Uterus (tissue), 4 donors: ENCODE data around the gene PDE8A. TPM values are rescaled to one million over a fixed set of nuclear protein-coding genes. Genes with fewer than 3 reads are reported as not detected.

ENCODE experiments used
- DNase-seq, 2 donors: peaks; one replicate each; pipeline ENCODE4 v3.0.0-alpha.2; 2019 to 2020
- H3K27ac ChIP-seq, 2 donors: fragments of 200-600 bp; sonication (generic); 1 replicate in 1 of 2; 2 replicates in 1 of 2; pipeline ENCODE4 v1.5.1; 2016 to 2018
- H3K27me3 ChIP-seq, 2 donors: fragments of 200-600 bp; sonication (generic); one replicate each; pipeline ENCODE4 v1.5.1; 2018 to 2019; ENCODE audit warnings: control low read depth in 1 of 2
- H3K36me3 ChIP-seq, 2 donors: fragments of 200-600 bp; sonication (generic); one replicate each; pipeline ENCODE4 v1.5.1; 2019; ENCODE audit warnings: control low read depth in 1 of 2
- H3K4me1 ChIP-seq, 2 donors: fragments of 200-600 bp; sonication (generic); one replicate each; pipeline ENCODE4 v1.5.1; 2018 to 2019; ENCODE audit warnings: control low read depth in 1 of 2
- H3K4me3 ChIP-seq, 2 donors: fragments of 200-600 bp; sonication (generic); 1 replicate in 1 of 2; 2 replicates in 1 of 2; pipeline ENCODE4 v1.5.1; 2018 to 2019; ENCODE audit warnings: mild to moderate bottlenecking in 1 of 2
- H3K9me3 ChIP-seq, 2 donors: fragments of 200-600 bp; sonication (generic); one replicate each; pipeline ENCODE4 v1.5.1; 2019; ENCODE audit warnings: control low read depth in 1 of 2
- POLR2A ChIP-seq, 2 donors: fragments of 450-650 bp; IDR thresholded peaks; one replicate each; pipeline ENCODE4 v1.6.1; 2016; ENCODE audit warnings: antibody characterized with exemption in 2 of 2, mild to moderate bottlenecking in 1 of 2, moderate library complexity in 1 of 2
- intact Hi-C: fragments of 100-400 bp; cut with DNase I; formaldehyde crosslinking; loops from one replicate; pipeline ENCODE4 v1.15.1; 2023; ENCODE audit warnings: low total_unique reads
- total RNA-seq, 4 donors: library from RNA; depleted of rRNA in 3 of 4; stranded (reverse); fragments of >200 nt in 3 of 4; gene quantifications; one replicate each; pipeline versions ENCODE4 v1.1.0 to v1.2.4, GENCODE V29; 2014 to 2023
- TF ChIP-seq, protein P1 (sequence below), 4 experiments: fragments of 200-600 bp in 2 of 4; fragments of 450-650 bp in 2 of 4; sonication (generic) in 2 of 4; IDR thresholded peaks; one replicate each; pipeline ENCODE4 v1.5.1; 2016 to 2019; ENCODE audit warnings: antibody characterized with exemption in 4 of 4, mild to moderate bottlenecking in 2 of 4, moderate library complexity in 1 of 4
- donor health status: DM: yes; HTN: yes; CAD: no.

Gene PDE8A
- total RNA-seq, 4 donors from 2014 or later: 25.1 to 67.0 (median 34.0) TPM

DNA sequence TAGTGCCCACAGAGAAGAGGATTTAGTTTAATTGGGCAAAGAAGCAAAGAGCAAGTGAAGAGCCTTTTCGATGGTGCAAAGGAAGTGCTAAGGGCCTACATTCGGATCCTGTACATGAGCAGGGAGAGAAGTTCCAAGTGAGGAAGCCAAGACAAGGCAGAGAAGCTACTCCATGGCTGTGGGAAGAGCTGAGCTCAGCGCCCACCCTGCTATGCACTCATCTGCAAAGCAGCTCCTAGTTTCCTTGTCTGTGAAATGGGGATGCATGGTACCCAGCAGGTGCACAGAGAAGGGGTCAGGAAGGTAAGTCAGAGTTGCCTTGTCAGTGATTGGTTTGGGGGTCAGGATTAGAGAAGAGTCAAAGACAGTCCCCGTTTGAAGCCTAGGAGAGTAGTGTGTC is 126.5 kb downstream of the PDE8A start:
- H3K4me1 ChIP-seq: no peaks in the 10 kb centered on the region
- DNase-seq: no peak
- intact Hi-C loops: no loop called here
- H3K36me3 ChIP-seq: no peaks in the 10 kb centered on the region
- no peak overlapping the region for H3K27ac ChIP-seq
- no peaks in the 10 kb centered on the region for H3K27me3 ChIP-seq
- TF ChIP-seq POLR2A (IDR thresholded peaks at IDR 0.05): no peak
- TF ChIP-seq, protein P1, sequence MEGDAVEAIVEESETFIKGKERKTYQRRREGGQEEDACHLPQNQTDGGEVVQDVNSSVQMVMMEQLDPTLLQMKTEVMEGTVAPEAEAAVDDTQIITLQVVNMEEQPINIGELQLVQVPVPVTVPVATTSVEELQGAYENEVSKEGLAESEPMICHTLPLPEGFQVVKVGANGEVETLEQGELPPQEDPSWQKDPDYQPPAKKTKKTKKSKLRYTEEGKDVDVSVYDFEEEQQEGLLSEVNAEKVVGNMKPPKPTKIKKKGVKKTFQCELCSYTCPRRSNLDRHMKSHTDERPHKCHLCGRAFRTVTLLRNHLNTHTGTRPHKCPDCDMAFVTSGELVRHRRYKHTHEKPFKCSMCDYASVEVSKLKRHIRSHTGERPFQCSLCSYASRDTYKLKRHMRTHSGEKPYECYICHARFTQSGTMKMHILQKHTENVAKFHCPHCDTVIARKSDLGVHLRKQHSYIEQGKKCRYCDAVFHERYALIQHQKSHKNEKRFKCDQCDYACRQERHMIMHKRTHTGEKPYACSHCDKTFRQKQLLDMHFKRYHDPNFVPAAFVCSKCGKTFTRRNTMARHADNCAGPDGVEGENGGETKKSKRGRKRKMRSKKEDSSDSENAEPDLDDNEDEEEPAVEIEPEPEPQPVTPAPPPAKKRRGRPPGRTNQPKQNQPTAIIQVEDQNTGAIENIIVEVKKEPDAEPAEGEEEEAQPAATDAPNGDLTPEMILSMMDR (IDR thresholded peaks at IDR 0.05): no peak
- no peaks in the 10 kb centered on the region for H3K9me3 ChIP-seq
- H3K4me3 ChIP-seq: no peak overlapping the region

DNA sequence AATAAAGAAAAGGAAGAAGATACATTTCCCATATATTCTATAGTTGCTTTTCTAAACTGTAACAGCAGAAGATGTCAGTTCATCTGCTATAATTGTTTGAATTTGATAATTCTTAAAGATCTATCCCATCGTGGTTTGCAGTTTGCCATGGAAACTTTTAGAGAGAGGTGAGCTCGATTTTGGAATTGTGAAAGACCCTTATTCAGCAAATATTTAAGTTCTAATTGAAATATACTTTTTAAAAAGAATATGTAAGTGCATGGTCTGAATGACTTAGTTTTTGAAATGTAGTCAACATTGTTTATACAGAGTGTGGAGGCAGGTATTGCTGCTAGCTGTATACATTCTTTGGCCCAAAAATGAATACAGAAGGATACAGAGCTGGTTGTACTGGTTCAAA is 127.7 kb downstream of the PDE8A start:
- no peak for TF ChIP-seq POLR2A (IDR thresholded peaks at IDR 0.05)
- TF ChIP-seq, protein P1 (IDR thresholded peaks at IDR 0.05): no peak
- no peak overlapping the region for H3K27ac ChIP-seq
- H3K36me3 ChIP-seq: no peaks in the 10 kb centered on the region
- no peak for DNase-seq
- no peak overlapping the region for H3K4me3 ChIP-seq
- H3K4me1 ChIP-seq: no peaks in the 10 kb centered on the region
- intact Hi-C loops: no loop called here
- no peaks in the 10 kb centered on the region for H3K27me3 ChIP-seq
- H3K9me3 ChIP-seq: no peaks in the 10 kb centered on the region

DNA sequence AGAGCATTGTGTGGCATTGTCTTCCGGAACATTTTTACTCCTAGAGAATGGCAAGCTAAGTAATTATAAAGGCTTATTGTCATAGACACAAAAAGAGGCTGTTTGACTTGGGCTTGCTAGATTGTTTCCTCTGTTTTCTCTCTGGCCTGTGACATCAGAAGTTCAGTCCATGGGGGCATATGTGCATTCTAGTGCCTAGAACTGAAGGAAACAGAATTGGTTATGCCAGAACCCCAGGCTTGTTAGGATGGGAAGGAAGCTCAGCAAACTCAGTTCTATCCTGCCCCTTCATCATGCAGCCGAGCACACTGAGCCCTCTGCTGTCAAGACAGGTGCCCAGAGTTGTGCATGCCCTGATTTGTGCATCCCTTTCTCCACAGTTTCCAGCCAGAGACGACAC is 131.3 kb downstream of the PDE8A start:
- Histone ChIP-seq H3K27ac (no peak overlapping the region), H3K36me3 (no peaks in the 10 kb centered on the region)

DNA sequence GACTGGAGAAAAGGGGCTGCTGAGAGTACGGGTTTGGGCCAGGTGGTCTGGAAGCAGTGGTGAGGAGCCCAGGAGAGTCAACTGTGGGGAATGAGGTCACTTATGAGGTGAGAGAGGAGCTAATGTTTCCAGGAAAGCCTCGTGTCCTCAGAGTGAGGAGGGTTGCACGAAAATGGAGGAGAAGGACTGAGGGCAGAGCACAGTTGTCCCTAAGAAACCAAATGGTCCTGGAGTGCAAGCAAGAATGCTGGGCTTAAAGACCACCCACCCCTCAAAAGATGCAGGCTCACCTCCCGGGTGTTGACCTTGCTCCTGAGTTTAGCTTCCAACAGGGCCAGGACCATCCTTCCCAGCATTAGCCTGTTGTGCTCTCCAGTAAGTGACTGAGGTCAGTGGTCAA is 133.2 kb downstream of the PDE8A start:
- DNase-seq: no peak
- Histone ChIP-seq H3K4me3 (no peak overlapping the region), H3K4me1 (no peaks in the 10 kb centered on the region), H3K9me3 (no peaks in the 10 kb centered on the region), H3K27me3 (no peaks in the 10 kb centered on the region), H3K36me3 (no peaks in the 10 kb centered on the region), H3K27ac (no peak overlapping the region)
- TF ChIP-seq, protein P1 (IDR thresholded peaks at IDR 0.05): no peak
- no peak for TF ChIP-seq POLR2A (IDR thresholded peaks at IDR 0.05)
- intact Hi-C loops: no loop called here

More for the DNA sequence above, 131.3 kb downstream of the PDE8A start:
- TF ChIP-seq, protein P1 (IDR thresholded peaks at IDR 0.05): no peak
- no peak for TF ChIP-seq POLR2A (IDR thresholded peaks at IDR 0.05)
- no peaks in the 10 kb centered on the region for H3K27me3 ChIP-seq
- H3K4me1 ChIP-seq: no peaks in the 10 kb centered on the region
- no peak for DNase-seq
- no peaks in the 10 kb centered on the region for H3K9me3 ChIP-seq
- intact Hi-C loops: no loop called here
- no peak overlapping the region for H3K4me3 ChIP-seq

DNA sequence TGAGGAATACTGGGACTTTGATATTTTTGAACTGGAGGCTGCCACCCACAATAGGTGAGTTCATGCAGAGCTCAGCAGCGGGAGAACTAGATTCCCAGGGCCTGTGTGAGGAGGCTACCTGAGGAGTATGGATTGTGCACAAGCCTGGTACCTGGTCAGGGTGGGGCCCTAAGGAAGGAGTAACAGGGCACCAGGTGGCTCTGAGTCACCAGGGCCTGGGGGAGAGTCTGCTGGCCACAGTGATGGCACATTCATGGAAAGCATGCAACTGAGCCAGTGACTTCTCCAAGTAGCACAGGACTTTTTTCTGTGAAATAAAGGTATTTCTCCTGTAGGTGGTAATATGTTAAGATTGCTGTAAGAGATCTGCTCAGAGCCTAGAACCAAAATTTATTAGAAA is 134.4 kb downstream of the PDE8A start:
- Histone ChIP-seq H3K4me3 (no peak overlapping the region), H3K36me3 (no peaks in the 10 kb centered on the region), H3K27ac (no peak overlapping the region), H3K4me1 (no peaks in the 10 kb centered on the region), H3K27me3 (no peaks in the 10 kb centered on the region), H3K9me3 (no peaks in the 10 kb centered on the region)
- intact Hi-C loops: no loop called here
- DNase-seq: no peak
- TF ChIP-seq, protein P1 (IDR thresholded peaks at IDR 0.05): no peak
- no peak for TF ChIP-seq POLR2A (IDR thresholded peaks at IDR 0.05)
